Umbilical cord (tissue), 2 donors: ENCODE results near the gene CDKN2A. TPM values are rescaled to one million over a fixed set of nuclear protein-coding genes. Genes with fewer than 3 reads are reported as not detected.
A peak's percentile ranks its signal among the peaks of the same experiment; 100 is the strongest.

Source experiments
- DNase-seq: peaks from one replicate; pipeline ENCODE4 v3.0.0-alpha.2; 2015; ENCODE audit warnings: low spot score
- total RNA-seq: library from RNA; depleted of rRNA; stranded (reverse); fragments of >200 nt; gene quantifications from one replicate; pipeline ENCODE4 v1.2.3, GENCODE V29; 2014; ENCODE audit warnings: low replicate concordance; ENCODE audit not compliant: insufficient read depth

The CDKN2A gene
- 0.96 TPM for total RNA-seq

DNA sequence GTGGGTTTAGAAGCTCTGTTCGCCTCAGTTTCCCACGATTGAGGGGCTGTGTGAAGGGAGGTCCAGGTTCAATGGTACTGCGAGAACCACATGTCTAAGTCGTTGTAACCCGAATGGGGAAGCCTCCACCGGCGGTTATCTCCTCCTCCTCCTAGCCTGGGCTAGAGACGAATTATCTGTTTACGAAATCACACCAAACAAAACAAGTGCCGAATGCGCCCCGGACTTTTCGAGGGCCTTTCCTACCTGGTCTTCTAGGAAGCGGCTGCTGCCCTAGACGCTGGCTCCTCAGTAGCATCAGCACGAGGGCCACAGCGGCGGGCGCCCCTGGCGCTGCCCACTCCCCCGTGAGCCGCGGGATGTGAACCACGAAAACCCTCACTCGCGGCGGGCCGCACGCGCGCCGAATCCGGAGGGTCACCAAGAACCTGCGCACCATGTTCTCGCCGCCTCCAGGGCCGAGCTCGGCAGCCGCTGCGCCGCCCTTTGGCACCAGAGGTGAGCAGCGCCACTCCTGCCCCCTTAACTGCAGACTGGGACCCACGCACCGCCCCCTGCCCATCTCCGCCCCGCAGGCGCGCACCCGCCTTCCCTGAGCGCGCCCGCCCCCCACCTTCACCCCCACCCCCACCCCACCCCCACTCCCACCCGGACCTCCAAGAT lies at the start of gene CDKN2A:
Gene CDKN2A, minus strand, starts transcription at position 500 of the 663 bp plus-strand sequence.
- no peak for DNase-seq

DNA sequence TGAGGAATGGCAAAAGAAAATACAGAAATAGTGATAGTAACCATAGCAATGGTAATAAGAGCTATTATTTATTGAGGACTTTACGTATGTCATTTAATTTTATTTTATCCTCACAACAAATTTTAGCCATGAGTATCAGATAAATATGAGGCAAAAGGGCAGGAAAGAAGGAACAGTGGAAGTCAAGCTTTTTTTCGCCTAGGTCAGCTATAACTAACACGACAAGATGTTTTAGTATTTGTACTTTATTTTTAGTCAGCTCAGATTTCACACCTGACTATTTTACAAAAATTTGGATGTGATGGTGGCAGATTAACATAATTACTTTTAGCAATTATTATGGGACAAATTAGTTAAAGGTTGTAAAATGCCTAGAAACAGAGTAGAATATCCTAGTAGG lies 49.7 kb upstream of the CDKN2A start:
- DNase-seq: no peak

DNA sequence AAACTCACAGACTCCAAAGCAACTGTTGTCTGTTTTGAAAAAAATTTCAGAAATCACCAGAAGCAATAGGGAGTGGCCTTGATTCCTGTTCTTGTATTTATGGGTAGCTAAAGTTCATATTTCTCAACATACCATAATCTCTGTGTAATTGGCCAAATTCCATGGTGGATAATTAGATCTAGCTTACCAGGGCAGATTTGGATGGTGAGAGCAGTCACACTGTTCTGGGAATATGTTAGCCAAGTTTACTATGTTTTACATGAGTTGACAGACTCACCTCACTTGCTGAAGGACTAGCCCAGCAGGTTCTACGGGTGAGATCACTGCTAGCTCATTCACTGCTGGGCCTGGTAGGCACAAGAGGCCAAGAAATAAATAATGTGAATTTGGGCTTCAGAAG lies 47.6 kb upstream of the CDKN2A start:
- DNase-seq: peak; percentile 65

DNA sequence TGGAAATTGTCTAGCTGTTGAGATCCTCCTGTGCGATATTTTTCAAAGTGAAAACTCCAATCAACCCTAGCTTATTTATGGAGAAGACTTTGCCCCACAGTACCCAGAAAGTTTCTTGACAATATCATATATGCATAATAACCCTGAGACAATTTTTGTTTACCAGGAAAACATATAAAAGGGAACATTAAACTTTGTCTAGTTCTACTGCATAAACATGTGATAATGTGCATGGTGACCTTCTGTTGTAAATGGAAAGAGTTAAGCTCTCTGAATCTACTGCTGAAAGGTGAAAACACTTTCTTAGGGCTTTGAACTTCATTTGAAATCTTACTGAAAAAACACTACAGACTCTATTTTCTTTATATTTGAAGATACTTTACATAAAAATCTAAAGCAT lies 47.2 kb upstream of the CDKN2A start:
- DNase-seq: no peak

GRCh38 chr9:22040760-22041159 lies 46.6 kb upstream of the CDKN2A start:
- no peak for DNase-seq

DNA sequence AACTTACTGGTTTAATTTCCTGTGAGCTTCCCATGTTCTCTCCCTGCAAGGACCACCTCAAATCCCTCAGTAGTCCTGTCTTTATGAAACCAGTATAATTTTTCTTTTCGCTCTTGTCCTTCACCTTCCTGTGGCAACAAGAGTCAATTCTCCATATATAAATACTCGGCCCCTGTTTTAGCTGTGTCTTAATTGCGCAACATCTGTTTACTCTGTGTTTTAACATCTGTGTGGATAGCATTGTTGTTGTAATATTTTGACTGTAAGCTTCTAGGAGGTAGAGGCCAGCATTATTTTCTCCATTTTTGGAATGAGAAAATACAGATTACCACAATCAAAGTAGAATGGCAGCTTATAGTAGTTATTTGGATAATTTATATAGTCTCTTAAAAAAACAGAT lies 45.1 kb upstream of the CDKN2A start:
- DNase-seq: no peak

GRCh38 chr9:22037954-22038690 lies 43.9 kb upstream of the CDKN2A start:
- peak; percentile 34 for DNase-seq

GRCh38 chr9:22036866-22037626 lies 42.9 kb upstream of the CDKN2A start:
- peak; percentile 42 for DNase-seq

GRCh38 chr9:22035591-22036011 lies 41.4 kb upstream of the CDKN2A start:
- no peak for DNase-seq

DNA sequence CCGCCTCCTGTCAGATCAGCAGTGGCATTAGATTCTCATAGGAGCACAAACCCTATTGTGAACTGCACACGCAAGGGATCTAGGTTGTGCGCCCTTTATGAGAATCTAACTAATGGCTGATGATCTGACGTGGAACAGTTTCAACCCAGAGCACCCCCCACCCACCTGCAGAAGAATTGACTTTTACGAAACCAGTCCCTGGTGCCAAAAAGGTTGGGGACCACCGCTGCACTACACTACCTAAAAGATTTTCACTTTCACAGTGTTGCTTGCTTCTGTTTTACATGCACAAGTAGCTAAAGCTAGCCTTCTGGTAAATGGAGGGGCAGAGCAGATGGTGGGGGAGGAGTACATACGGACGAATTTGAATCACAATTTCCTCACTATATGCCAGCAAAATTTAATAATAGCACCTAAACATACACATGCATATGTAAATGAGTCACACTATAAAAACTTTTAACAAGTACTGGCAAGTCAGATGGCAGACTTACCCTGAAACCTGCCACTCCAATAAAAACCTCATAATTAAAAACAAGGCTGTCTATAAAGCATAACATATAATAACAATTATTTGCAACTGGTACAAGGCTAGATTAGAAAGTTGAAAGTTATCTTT lies 38.9 kb upstream of the CDKN2A start:
- no peak for DNase-seq

DNA sequence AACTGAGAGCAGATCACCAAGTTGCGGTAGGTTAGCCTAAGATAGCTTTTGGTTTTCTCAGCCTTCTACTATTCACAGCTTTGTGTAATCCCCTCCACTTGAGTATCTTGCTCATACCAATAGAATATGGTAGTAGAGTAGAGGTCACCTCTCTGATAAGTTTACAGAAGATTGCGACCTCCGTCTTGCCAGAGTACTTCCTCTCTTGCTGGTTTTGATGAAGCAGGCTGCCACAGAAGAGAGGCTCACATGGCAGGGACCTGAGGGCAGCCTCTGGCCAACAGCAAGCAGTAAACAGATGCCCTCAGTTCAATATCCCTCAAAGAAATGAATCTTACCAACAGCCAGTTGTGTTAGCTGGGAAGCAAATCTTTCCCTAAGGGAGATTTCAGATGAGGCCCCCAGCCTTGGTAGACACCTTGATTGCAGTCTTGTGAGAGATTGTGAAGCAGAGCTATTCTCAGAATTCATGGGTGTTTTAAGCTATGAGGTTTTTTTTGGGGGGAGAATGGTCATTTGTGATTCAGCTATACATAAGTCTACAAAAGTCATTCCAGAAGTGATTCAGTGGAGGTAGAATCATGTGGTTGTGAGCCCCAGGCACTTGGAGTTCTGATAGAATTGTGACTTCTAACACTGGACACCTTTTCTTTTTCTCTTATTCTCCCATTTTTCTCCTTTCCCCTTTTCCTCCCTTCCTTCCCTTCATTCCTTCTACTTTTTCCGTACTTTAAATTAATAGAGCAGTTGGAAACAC lies 37.6 kb upstream of the CDKN2A start:
- no peak for DNase-seq

DNA sequence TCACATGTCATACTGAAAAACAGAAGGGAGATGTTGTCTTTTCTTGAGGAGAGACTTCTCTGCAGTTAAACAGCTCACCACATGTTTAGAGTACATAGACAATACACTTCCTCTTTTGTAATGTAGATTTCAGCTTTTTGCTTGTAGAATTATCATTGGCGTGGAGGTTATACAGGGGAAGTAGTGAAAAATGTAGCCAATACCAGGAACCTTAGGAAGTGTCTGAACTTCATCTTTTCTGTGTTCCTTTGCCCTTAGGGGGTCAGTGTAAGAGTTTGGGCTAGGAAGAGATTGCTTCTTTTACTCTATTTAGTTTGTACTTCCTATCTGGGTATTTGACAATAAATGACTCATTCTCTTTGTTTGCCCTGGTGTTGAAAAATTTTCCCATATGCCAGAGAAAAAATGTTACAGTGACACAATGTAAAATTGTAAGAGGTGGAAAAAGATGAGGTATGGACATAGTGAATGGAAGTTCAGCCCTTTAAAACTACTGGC lies 36.0 kb upstream of the CDKN2A start:
- DNase-seq: no peak

GRCh38 chr9:22029231-22029630 lies 35.0 kb upstream of the CDKN2A start:
- no peak for DNase-seq

DNA sequence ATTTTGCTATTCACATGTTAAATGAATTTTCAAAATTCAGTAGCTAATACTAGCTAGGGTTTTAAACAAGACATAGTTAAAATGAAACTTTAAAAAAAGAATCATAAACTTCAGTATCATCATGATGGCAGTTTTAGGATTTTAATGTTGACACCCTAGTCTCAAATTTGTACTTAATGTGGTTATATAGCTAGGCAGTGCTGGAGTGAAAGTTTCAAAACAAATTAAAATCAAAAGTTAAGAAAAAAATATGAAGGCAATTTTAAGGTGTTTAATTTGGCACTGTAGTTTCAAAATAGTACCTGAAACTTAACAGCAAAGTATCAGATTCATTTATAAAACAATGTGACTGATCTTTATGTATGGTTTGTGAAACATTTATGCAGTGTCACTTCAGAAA lies 34.2 kb upstream of the CDKN2A start:
- no peak for DNase-seq

- DNase-seq: no peak
These were observed 32.5 kb upstream of the CDKN2A start for GRCh38 chr9:22026696-22027095.

- DNase-seq: no peak
These were observed 28.2 kb upstream of the CDKN2A start for GRCh38 chr9:22022396-22022795.

GRCh38 chr9:22010866-22011625 lies 16.9 kb upstream of the CDKN2A start:
- no peak for DNase-seq

GRCh38 chr9:22009506-22009867 lies 15.3 kb upstream of the CDKN2A start:
- no peak for DNase-seq

GRCh38 chr9:22008717-22009505 lies 14.7 kb upstream of the CDKN2A start, which contains the start of gene CDKN2B:
Gene CDKN2B (minus strand): TSS chr9:22009305. CDS start chr9:22008953, 352 bp downstream.
- peak; percentile 96 for DNase-seq

- no peak for DNase-seq
These were observed 14.2 kb upstream of the CDKN2A start for GRCh38 chr9:22008384-22008716.
